GM04503 (cell line): ENCODE data around the gene VWA8.

ENCODE experiments used
- DNase-seq: peaks from one replicate; pipeline ENCODE4 v3.0.0-alpha.2; 2012; ENCODE audit warnings: low read depth

The VWA8 gene

GRCh38 chr13:41802684-41803444 is 158.0 kb downstream of the VWA8 start:
- DNase-seq: peak; percentile 20

GRCh38 chr13:41802043-41802683 is 158.7 kb downstream of the VWA8 start:
- DNase-seq: no peak

GRCh38 chr13:41791056-41791455 is 169.9 kb downstream of the VWA8 start:
- peak; percentile 22 for DNase-seq

GRCh38 chr13:41788552-41788951 is 172.4 kb downstream of the VWA8 start:
- DNase-seq: no peak

- no peak for DNase-seq
Observed at GRCh38 chr13:41785402-41786172, 175.3 kb downstream of the VWA8 start.

- no peak for DNase-seq
Observed at GRCh38 chr13:41782086-41782485, 178.8 kb downstream of the VWA8 start.

GRCh38 chr13:41780715-41781706 is 179.9 kb downstream of the VWA8 start:
- peak; percentile 90 for DNase-seq

GRCh38 chr13:41775251-41775650 is 185.7 kb downstream of the VWA8 start:
- DNase-seq: no peak

- no peak for DNase-seq
Observed at GRCh38 chr13:41774605-41775218, 186.2 kb downstream of the VWA8 start.

- DNase-seq: no peak
Observed at GRCh38 chr13:41767801-41768200, 193.1 kb downstream of the VWA8 start.

GRCh38 chr13:41766439-41766838 is 194.5 kb downstream of the VWA8 start:
- DNase-seq: no peak

GRCh38 chr13:41765813-41766212 is 195.1 kb downstream of the VWA8 start:
- no peak for DNase-seq

GRCh38 chr13:41765020-41765419 is 195.9 kb downstream of the VWA8 start:
- no peak for DNase-seq

- DNase-seq: no peak
Observed at GRCh38 chr13:41764558-41764957, 196.4 kb downstream of the VWA8 start.

- no peak for DNase-seq
Observed at GRCh38 chr13:41763782-41764181, 197.1 kb downstream of the VWA8 start.

GRCh38 chr13:41762796-41763195 is 198.1 kb downstream of the VWA8 start:
- no peak for DNase-seq

- DNase-seq: no peak
Observed at GRCh38 chr13:41756198-41756880, 204.6 kb downstream of the VWA8 start.

GRCh38 chr13:41751734-41752445 is 209.0 kb downstream of the VWA8 start:
- DNase-seq: no peak

- DNase-seq: no peak
Observed at GRCh38 chr13:41751277-41751676, 209.6 kb downstream of the VWA8 start.

- peak; percentile 42 for DNase-seq
Observed at GRCh38 chr13:41746259-41746658, 214.7 kb downstream of the VWA8 start.
